ENCODE results near the gene HIPK2. TPM values are rescaled to one million over a fixed set of nuclear protein-coding genes. Genes with fewer than 3 reads are reported as not detected.

The HIPK2 gene
- total and polyA plus RNA-seq, 10 of the 15 experiments (the other 5 are each of a cell fraction or from before 2014, with no cell fraction given): 1.7 to 39.0 (median 9.4) TPM

DNA sequence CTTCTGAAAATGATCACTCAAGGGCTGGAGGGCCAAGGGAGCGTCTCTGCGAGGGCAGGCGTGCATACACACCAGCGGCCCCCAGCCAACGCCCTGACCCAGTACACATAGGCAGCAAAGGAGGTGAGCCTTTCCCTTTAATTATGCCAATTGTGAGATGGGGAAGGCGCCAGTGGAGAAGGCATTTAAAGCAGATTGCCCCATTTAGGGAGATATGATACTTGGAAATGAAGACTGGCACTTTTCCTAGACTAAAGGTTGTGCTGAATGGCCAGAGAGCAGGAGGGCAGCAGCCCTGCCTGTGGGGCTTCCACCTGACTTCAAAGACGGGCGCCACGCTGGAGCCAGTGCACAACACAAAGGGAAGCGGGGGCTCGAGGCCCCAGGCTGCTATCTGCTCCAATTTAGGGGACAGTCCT is 24.1 kb downstream of the HIPK2 start:
- no peak overlapping the region for H3K9ac ChIP-seq (ENCODE audit: control insufficient read depth, insufficient read depth, low read length)
- 97% methylated on average over 11 of the region's 11 CpGs for WGBS (ENCODE audit: insufficient coverage, insufficient replicate concordance, low lambda C conversion rate, missing lambda C conversion rate)
- no peak for DNase-seq (ENCODE audit: low read depth, low spot score)
- FAIRE-seq: no peak
- CTCF ChIA-PET: interaction anchor here (0.6 to 1.7 kb wide), 3 partner anchors 16 to 30 kb away, joined by 4 to 7 read pairs (median 5); no protein-coding TSS in a partner anchor
- H3K4me2 ChIP-seq (ENCODE audit: control insufficient read depth, insufficient read depth): no peak overlapping the region
- no peaks in the 10 kb centered on the region for H3K9me3 ChIP-seq (replicated peaks; ENCODE audit: control insufficient read depth, insufficient read depth, low read length)
- peaks cover 5% of the 10 kb centered on the region; the same call in 1 of the 2 replicates for H4K20me1 ChIP-seq (ENCODE audit: control insufficient read depth, insufficient read depth)
- intact Hi-C loops (cut with micrococcal nuclease; ENCODE audit: unreplicated experiment): no loop called here
- H3K36me3 ChIP-seq (ENCODE audit: control insufficient read depth in 2 of 2, insufficient read depth in 2 of 2, low read length in 1 of 2): no peaks in the 10 kb centered on the region; a peak in 1 of 4 replicates
- peaks cover 8% of the 10 kb centered on the region for H3K79me2 ChIP-seq (ENCODE audit: control insufficient read depth, insufficient read depth, low read length)
- ATAC-seq: no peak
- SMC1A ChIA-PET (ENCODE audit: uncharacterized antibody, unreplicated experiment): interaction anchor here (1.8 kb wide), 1 partner anchor 106 kb away, joined by 4 read pairs; no protein-coding TSS in a partner anchor
- no TSS peak for BruUV-seq (replicated peaks)
- no peaks in the 10 kb centered on the region for H3K27me3 ChIP-seq (replicated peaks in 1 of 2; ENCODE audit: control insufficient read depth in 2 of 2, insufficient read depth in 2 of 2, low read length in 1 of 2)
- H3K4me1 ChIP-seq (ENCODE audit: control insufficient read depth, insufficient read depth, low read length): peaks cover 3% of the 10 kb centered on the region; the same call in 1 of the 2 replicates
- no peak overlapping the region for H2AFZ ChIP-seq (ENCODE audit: control insufficient read depth, low read depth, low read length)
- RAD21 ChIA-PET (ENCODE audit: unreplicated experiment): no interaction called here
- in situ Hi-C loops (cut with MboI): no loop called here
- H3K27ac ChIP-seq (ENCODE audit: control insufficient read depth, insufficient read depth): no peak overlapping the region
- POLR2A ChIA-PET: no interaction called here
- H3K4me3 ChIP-seq: no peak overlapping the region
- no peak for TF ChIP-seq ATF7 (IDR thresholded peaks at IDR 0.05; ENCODE audit: low read depth)
- TF ChIP-seq, protein P1, sequence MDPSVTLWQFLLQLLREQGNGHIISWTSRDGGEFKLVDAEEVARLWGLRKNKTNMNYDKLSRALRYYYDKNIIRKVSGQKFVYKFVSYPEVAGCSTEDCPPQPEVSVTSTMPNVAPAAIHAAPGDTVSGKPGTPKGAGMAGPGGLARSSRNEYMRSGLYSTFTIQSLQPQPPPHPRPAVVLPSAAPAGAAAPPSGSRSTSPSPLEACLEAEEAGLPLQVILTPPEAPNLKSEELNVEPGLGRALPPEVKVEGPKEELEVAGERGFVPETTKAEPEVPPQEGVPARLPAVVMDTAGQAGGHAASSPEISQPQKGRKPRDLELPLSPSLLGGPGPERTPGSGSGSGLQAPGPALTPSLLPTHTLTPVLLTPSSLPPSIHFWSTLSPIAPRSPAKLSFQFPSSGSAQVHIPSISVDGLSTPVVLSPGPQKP (IDR thresholded peaks at IDR 0.05; ENCODE audit: low read depth, low read length): no peak
- TF ChIP-seq, protein P2, sequence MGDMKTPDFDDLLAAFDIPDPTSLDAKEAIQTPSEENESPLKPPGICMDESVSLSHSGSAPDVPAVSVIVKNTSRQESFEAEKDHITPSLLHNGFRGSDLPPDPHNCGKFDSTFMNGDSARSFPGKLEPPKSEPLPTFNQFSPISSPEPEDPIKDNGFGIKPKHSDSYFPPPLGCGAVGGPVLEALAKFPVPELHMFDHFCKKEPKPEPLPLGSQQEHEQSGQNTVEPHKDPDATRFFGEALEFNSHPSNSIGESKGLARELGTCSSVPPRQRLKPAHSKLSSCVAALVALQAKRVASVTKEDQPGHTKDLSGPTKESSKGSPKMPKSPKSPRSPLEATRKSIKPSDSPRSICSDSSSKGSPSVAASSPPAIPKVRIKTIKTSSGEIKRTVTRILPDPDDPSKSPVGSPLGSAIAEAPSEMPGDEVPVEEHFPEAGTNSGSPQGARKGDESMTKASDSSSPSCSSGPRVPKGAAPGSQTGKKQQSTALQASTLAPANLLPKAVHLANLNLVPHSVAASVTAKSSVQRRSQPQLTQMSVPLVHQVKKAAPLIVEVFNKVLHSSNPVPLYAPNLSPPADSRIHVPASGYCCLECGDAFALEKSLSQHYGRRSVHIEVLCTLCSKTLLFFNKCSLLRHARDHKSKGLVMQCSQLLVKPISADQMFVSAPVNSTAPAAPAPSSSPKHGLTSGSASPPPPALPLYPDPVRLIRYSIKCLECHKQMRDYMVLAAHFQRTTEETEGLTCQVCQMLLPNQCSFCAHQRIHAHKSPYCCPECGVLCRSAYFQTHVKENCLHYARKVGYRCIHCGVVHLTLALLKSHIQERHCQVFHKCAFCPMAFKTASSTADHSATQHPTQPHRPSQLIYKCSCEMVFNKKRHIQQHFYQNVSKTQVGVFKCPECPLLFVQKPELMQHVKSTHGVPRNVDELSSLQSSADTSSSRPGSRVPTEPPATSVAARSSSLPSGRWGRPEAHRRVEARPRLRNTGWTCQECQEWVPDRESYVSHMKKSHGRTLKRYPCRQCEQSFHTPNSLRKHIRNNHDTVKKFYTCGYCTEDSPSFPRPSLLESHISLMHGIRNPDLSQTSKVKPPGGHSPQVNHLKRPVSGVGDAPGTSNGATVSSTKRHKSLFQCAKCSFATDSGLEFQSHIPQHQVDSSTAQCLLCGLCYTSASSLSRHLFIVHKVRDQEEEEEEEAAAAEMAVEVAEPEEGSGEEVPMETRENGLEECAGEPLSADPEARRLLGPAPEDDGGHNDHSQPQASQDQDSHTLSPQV (IDR thresholded peaks at IDR 0.05): no peak
- no peak for TF ChIP-seq FOXM1 (IDR thresholded peaks at IDR 0.05; ENCODE audit: low read depth, low read length)
- TF ChIP-seq ZNF217 (IDR thresholded peaks at IDR 0.05): no peak
- no peak for TF ChIP-seq RAD51 (IDR thresholded peaks at IDR 0.05)
- TF ChIP-seq BACH1 (IDR thresholded peaks at IDR 0.05; ENCODE audit: borderline replicate concordance): no peak
- no peak for TF ChIP-seq HSF1 (IDR thresholded peaks at IDR 0.05; ENCODE audit: low read depth, low read length)
- TF ChIP-seq JUNB (IDR thresholded peaks at IDR 0.05): no peak

Measured in GM12878 (cell line).